GM10847 (cell line): Measurements from ENCODE around the gene ATP6AP2.

Experiments
- POLR2A ChIP-seq: IDR thresholded peaks from 2 replicates; pipeline ENCODE4 v1.6.1; 2011; ENCODE audit not compliant: insufficient read length; ENCODE audit errors: extremely low read depth

The ATP6AP2 gene

GRCh38 chrX:40580537-40581335 is at the start of gene ATP6AP2:
ATP6AP2 (plus strand) TSS chrX:40580970; CDS start chrX:40581066, 96 bp downstream.
- peak; percentile 58 for TF ChIP-seq POLR2A

GRCh38 chrX:40531056-40531826 is 49.5 kb upstream of the ATP6AP2 start:
- TF ChIP-seq POLR2A = no peak

GRCh38 chrX:40537310-40537709 is 43.5 kb upstream of the ATP6AP2 start:
- no peak for TF ChIP-seq POLR2A

GRCh38 chrX:40538406-40538805 is 42.4 kb upstream of the ATP6AP2 start:
- TF ChIP-seq POLR2A = no peak

- no peak for TF ChIP-seq POLR2A
Measured at GRCh38 chrX:40539214-40540142, 41.3 kb upstream of the ATP6AP2 start.

- no peak for TF ChIP-seq POLR2A
Measured at GRCh38 chrX:40542208-40542607, 38.6 kb upstream of the ATP6AP2 start.

GRCh38 chrX:40542972-40543371 is 37.8 kb upstream of the ATP6AP2 start:
- no peak for TF ChIP-seq POLR2A

- no peak for TF ChIP-seq POLR2A
Measured at GRCh38 chrX:40543661-40544328, 37.0 kb upstream of the ATP6AP2 start.

- TF ChIP-seq POLR2A = no peak
Measured at GRCh38 chrX:40544343-40545266, 36.2 kb upstream of the ATP6AP2 start.

GRCh38 chrX:40546870-40547269 is 33.9 kb upstream of the ATP6AP2 start:
- no peak for TF ChIP-seq POLR2A

- no peak for TF ChIP-seq POLR2A
Measured at GRCh38 chrX:40550066-40550465, 30.7 kb upstream of the ATP6AP2 start.

- no peak for TF ChIP-seq POLR2A
Measured at GRCh38 chrX:40552768-40553167, 28.0 kb upstream of the ATP6AP2 start.

- TF ChIP-seq POLR2A = no peak
Measured at GRCh38 chrX:40558590-40558989, 22.2 kb upstream of the ATP6AP2 start.

- no peak for TF ChIP-seq POLR2A
Measured at GRCh38 chrX:40563784-40564183, 17.0 kb upstream of the ATP6AP2 start.
